H1 (cell line): ENCODE results near the gene HACL1. TPM values are rescaled to one million over a fixed set of nuclear protein-coding genes. Genes with fewer than 3 reads are reported as not detected.

Experiments
- RBBP5 ChIP-seq: IDR thresholded peaks from 2 replicates; pipeline ENCODE4 v1.7.1; 2012; ENCODE audit warnings: low read depth, mild to moderate bottlenecking, inconsistent platforms, low read length, moderate library complexity, borderline replicate concordance
- RXRA ChIP-seq: IDR thresholded peaks from 2 replicates; pipeline ENCODE4 v1.6.1; 2011; ENCODE audit warnings: low read depth, mild to moderate bottlenecking, low read length, moderate library complexity; ENCODE audit not compliant: insufficient read depth
- polyA plus RNA-seq, 7 experiments: library from polyadenylated mRNA; depleted of rRNA in 3 of 7; stranded (reverse) in 5 of 7; unstranded in 2 of 7; fragments of >200 nt in 5 of 7; fragments of 200-250 nt in 2 of 7; gene quantifications; 1 replicate in 5 of 7; 2 replicates in 1 of 7; 4 replicates in 1 of 7; pipeline versions ENCODE4 v1.2.1 to v1.2.3, GENCODE V29; 2011 to 2013; ENCODE audit warnings: missing spikeins in 2 of 7, mixed read lengths in 2 of 7
- total RNA-seq: library from RNA; stranded (reverse); fragmentation: NEBNext Ultra II Directional; extraction: Animal tissue kit (Norgen Biotek cat#: 25700); gene quantifications from 2 replicates; pipeline ENCODE4 v1.2.1, GENCODE V29; 2021
- TF ChIP-seq, protein P1 (sequence below): fragments of 300-600 bp; sonication (generic); IDR thresholded peaks from 2 replicates; pipeline ENCODE4 v1.7.1; 2012; ENCODE audit warnings: low read length, moderate library complexity, mild to moderate bottlenecking, inconsistent platforms; ENCODE audit not compliant: insufficient replicate concordance
- TF ChIP-seq, protein P2 (sequence below): IDR thresholded peaks from 2 replicates; pipeline ENCODE4 v1.6.1; 2012; ENCODE audit warnings: low read length, inconsistent platforms

Gene HACL1
- total and polyA plus RNA-seq, 2 of the 8 experiments (the other 6 are each of a cell fraction or from before 2014, with no cell fraction given) = 38.2 to 46.0 TPM

GRCh38 chr3:15563190-15563589 lies 38.2 kb downstream of the HACL1 start (continued):
- TF ChIP-seq, protein P1, sequence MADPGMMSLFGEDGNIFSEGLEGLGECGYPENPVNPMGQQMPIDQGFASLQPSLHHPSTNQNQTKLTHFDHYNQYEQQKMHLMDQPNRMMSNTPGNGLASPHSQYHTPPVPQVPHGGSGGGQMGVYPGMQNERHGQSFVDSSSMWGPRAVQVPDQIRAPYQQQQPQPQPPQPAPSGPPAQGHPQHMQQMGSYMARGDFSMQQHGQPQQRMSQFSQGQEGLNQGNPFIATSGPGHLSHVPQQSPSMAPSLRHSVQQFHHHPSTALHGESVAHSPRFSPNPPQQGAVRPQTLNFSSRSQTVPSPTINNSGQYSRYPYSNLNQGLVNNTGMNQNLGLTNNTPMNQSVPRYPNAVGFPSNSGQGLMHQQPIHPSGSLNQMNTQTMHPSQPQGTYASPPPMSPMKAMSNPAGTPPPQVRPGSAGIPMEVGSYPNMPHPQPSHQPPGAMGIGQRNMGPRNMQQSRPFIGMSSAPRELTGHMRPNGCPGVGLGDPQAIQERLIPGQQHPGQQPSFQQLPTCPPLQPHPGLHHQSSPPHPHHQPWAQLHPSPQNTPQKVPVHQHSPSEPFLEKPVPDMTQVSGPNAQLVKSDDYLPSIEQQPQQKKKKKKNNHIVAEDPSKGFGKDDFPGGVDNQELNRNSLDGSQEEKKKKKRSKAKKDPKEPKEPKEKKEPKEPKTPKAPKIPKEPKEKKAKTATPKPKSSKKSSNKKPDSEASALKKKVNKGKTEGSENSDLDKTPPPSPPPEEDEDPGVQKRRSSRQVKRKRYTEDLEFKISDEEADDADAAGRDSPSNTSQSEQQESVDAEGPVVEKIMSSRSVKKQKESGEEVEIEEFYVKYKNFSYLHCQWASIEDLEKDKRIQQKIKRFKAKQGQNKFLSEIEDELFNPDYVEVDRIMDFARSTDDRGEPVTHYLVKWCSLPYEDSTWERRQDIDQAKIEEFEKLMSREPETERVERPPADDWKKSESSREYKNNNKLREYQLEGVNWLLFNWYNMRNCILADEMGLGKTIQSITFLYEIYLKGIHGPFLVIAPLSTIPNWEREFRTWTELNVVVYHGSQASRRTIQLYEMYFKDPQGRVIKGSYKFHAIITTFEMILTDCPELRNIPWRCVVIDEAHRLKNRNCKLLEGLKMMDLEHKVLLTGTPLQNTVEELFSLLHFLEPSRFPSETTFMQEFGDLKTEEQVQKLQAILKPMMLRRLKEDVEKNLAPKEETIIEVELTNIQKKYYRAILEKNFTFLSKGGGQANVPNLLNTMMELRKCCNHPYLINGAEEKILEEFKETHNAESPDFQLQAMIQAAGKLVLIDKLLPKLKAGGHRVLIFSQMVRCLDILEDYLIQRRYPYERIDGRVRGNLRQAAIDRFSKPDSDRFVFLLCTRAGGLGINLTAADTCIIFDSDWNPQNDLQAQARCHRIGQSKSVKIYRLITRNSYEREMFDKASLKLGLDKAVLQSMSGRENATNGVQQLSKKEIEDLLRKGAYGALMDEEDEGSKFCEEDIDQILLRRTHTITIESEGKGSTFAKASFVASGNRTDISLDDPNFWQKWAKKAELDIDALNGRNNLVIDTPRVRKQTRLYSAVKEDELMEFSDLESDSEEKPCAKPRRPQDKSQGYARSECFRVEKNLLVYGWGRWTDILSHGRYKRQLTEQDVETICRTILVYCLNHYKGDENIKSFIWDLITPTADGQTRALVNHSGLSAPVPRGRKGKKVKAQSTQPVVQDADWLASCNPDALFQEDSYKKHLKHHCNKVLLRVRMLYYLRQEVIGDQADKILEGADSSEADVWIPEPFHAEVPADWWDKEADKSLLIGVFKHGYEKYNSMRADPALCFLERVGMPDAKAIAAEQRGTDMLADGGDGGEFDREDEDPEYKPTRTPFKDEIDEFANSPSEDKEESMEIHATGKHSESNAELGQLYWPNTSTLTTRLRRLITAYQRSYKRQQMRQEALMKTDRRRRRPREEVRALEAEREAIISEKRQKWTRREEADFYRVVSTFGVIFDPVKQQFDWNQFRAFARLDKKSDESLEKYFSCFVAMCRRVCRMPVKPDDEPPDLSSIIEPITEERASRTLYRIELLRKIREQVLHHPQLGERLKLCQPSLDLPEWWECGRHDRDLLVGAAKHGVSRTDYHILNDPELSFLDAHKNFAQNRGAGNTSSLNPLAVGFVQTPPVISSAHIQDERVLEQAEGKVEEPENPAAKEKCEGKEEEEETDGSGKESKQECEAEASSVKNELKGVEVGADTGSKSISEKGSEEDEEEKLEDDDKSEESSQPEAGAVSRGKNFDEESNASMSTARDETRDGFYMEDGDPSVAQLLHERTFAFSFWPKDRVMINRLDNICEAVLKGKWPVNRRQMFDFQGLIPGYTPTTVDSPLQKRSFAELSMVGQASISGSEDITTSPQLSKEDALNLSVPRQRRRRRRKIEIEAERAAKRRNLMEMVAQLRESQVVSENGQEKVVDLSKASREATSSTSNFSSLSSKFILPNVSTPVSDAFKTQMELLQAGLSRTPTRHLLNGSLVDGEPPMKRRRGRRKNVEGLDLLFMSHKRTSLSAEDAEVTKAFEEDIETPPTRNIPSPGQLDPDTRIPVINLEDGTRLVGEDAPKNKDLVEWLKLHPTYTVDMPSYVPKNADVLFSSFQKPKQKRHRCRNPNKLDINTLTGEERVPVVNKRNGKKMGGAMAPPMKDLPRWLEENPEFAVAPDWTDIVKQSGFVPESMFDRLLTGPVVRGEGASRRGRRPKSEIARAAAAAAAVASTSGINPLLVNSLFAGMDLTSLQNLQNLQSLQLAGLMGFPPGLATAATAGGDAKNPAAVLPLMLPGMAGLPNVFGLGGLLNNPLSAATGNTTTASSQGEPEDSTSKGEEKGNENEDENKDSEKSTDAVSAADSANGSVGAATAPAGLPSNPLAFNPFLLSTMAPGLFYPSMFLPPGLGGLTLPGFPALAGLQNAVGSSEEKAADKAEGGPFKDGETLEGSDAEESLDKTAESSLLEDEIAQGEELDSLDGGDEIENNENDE = no peak
- TF ChIP-seq RBBP5 = no peak
- no peak for TF ChIP-seq RXRA
- TF ChIP-seq, protein P2, sequence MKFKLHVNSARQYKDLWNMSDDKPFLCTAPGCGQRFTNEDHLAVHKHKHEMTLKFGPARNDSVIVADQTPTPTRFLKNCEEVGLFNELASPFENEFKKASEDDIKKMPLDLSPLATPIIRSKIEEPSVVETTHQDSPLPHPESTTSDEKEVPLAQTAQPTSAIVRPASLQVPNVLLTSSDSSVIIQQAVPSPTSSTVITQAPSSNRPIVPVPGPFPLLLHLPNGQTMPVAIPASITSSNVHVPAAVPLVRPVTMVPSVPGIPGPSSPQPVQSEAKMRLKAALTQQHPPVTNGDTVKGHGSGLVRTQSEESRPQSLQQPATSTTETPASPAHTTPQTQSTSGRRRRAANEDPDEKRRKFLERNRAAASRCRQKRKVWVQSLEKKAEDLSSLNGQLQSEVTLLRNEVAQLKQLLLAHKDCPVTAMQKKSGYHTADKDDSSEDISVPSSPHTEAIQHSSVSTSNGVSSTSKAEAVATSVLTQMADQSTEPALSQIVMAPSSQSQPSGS = no peak
- TF ChIP-seq, all 59 proteins: peak for 0
